ENCODE results near the gene CAMSAP1.

The CAMSAP1 gene

DNA sequence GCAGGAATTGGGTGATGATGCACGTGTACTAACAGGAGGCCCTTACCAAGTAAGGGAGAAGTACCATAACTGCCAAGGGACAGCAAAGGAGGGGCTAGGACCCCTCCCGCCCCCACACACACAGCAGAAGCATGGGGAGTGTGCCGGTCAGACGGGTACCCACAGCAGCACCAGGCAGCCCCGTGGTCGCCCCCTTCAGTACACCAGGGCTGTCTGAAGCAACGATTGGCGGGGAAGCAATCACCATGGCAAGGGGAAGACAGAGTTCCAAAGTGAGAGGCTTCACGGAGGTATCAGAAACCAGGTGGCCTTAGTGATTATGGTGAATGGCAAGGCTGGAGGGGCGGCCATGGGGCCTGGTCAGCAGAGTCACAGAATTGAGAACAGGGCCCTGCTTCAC, 72.2 kb downstream of the CAMSAP1 start:
- DNase-seq, result no peak

DNA sequence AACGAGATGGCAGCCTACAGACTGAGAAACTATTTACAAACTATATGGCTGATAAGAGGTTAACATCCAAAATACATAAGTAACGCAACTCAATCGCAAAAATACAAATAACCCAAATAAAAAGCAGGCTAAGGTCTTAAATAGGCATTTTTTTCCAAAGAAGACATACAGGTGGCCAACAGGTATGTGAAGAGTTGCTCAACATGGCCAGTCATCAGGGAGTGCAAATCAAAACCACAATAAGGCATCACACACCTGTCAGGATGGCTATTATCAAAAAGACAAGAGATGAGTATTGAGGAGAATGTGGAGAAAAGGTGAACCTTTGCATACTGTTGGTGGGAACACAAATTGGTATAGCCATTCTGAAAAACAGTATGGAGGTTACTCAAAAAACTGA, 73.5 kb downstream of the CAMSAP1 start:
- DNase-seq, result no peak

DNA sequence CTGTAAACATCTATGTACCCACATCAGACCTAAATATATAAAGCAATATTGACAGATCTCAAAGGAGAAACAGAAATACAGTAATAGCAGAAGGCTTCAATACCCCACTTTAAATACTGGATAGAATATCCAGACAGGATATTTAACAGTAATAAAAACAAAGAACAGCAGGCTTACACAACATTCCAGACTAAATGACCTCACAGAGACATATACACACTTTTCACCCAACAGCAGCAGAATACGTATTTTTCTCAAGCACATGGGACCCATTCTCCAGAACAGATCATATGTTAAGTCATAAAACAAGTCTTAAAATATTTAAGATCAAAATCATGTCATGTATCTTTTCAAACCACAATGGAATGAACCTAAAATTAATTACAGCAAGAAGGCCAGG, 76.8 kb downstream of the CAMSAP1 start:
- no peak for DNase-seq

DNA sequence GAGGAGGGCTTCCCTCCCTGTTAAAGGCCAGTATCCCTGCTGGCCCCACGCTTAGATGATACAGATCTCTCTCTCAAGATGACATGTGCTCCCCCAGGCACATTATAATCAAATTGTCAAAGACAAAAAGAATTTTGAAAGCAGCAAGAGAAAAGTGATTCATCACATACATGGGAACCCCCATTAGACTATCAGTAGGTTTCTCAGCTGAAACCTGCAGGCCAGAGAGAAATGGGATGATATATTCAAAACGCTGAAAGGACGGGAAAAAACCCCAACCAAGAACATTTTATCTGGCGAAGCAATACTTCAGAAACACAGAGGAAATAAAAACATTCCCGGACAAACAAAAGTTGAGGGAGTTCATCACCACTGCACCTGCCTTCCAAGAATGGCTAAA, 78.7 kb downstream of the CAMSAP1 start:
- no peak for DNase-seq

DNA sequence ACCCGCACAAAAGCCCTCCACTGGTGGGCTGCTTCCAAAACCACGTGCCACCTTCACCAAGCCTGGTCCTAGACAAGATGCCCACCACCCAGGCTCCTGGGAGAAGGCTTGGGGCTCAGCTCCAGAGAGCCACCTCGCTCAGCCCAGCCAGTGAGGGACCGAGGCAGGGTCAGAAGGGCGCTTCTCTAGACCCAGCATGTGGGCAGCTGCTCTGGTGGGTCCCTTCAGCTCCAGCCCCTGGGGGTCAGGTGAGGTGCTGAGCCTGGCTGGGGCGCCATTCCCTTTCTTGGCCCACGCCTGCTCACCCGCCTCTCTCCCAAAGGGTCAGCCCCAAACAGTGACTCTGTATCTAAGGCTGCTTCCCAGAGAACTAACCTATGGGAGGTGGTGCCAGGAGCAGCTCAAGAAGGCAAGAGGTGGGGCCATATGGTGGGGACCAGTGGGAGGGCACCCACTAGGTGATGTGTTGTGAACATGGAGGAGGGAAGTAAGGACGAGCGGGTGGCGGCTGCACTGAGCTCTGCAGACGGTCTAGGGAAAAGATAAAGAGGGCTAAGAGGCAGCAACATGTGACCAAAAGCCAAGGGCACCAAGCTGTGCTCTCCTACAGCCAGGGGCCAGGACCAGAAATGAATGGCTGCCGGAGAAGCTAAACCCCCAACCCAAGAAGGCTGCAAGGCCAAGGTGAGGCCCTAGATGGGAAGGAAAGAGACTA, 79.3 kb downstream of the CAMSAP1 start:
- no peak for DNase-seq

DNA sequence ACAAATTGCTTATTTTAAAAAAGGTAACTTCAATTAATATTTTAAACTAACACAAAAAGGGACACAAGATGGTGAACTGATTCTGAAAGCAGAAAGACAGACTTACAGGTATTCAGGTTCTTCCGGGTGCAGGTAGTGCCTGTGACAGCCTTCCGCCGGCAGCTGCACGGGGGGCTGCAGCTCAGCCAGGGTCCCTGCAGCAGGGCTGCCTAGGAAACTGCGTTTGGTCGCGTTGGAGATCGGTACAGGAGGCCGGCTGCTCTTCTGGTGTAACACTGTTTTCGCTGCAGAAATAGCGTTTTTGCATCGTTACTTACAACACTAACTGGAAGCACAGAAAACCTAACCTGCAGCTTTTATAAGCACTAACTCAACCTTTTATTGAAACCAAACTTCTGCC, 80.0 kb downstream of the CAMSAP1 start:
- DNase-seq, result no peak

DNA sequence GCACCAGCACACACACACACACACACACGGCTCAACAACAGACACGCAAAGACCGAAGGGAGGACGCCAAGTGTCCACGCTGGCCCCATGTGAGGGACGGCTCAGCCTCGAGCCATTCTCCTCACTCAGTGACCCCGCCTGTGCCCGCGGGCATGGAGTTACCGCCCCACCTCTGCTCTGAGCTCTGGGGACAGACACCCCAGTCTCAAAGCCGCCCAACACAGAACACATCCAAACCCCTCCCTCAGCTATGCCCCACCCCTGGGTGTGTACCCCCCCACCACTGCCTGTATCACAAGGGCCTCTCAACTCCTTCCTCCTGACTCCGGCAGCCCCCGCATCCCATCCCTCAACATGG, 81.2 kb downstream of the CAMSAP1 start:
- no peak for DNase-seq

DNA sequence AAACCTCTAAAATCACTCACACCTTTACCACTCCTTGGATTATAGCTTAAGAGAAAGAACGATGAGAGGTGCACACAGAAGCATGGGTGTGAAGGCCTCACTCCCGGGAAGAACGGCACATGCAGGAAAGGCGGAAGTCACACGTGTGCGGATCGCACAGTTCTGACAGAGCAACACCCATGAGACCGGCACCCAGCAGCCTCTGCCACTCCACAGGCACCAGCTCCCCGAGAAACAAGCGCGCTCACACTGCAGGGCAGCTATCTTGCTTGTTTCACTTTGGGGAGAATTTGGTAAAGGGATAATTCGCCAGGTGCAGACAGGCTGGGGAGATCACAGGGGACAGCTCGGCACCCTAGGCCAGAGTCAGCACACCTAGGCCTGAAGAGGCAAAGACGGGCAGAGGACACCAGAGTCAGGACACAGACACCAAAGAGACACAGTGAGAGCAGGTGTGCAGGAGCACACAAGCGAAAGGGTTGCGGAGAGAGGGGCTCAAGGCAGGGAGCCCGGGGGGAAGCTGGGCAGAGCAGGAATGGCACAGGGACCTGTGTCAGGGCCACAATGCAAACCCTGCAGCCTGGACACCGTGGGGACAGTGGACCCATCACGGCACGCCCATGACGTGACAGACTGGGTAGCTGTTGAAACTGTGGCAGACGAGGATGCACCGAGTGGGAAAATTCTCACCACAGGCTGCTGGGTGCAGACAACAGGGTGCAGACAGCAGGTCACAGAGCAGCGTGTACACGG, 81.7 kb downstream of the CAMSAP1 start:
- DNase-seq, result no peak

DNA sequence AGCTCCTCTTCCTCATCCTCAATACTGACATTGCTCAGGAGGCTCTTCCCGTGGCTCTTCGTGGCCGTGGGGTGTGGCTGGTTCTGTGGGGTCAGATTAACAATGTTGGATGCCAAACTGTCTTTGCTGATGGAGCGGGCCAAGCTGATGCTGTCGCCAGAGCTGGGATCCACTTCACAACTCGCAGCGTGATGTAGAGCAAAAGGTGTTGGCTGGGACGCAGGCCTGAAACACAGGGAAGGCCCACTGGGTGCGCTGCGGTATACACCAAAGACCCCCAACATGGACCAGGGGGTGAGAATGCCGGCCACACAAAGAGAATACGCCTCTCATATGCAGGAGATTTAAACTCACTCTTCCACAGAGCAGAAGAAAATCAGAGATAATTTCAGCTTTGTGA, 84.3 kb downstream of the CAMSAP1 start:
- no peak for DNase-seq

DNA sequence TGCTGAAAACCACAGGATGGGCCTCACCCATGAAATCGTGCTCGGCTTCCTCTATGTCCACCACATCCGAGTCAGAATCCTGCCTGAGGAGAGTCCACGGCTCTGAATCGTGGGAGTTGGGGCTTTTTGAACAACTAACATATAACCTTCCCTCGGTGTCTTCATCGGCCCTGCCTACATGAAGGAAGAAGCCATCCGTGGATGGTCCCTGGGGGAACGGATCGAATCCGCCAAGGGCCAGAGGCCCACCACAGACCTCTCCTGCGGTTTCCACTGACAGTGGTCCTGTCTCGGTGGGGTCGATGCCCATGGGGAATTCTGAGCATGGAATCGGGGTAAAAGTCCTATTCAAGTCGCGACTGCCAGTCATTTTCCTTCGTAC, 85.0 kb downstream of the CAMSAP1 start:
- no peak for DNase-seq

DNA sequence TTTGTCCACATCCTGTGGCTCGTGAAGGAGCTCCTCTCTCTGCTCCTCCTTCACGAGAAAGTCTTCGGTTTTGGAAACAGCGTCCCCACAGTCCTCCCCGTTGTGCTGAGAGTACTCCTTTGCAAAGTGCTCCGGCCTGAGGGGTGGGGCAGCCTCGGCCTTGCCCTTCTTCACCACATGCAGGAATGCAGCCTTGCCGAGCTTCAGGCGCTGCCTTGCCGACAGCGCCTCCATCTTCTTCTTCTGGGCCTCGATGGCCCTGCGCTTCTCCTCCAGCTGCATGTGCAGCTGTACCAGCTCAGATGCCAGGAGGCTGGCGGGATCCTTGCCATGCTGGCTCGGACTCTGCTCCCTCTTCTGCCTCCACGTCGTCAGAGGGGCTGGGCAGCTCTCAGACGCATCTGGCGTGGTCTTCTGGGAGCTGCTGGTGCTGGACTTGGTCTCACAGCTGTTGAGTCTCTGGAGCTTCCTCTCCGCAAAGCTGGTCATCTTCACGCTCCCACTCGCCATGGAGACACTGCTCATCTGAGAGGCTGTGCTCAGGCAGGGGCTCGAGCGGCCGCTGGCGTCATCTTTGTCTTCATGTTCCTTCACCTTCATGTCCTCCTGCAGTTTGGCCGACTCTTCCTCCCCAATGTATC, 85.5 kb downstream of the CAMSAP1 start:
- no peak for DNase-seq

DNA sequence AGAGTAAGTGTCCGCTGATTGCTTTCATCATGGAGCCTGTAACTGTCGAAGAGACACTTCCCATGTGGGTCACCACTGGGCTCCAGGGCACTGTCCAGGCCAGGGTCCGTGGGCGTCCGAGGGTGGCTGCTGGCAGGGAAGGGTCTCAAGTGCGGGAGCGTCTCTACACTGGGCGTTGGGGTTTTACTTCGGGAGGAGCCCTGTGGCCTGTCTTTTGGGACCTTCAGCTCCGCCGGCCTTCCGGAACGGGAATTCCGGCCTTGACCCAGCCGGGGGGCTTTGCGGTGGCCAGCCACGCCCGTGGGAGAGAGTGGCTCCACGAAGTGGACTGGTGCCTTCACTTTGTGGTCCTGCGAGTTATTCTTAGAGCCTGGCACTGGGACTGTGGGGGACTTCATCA, 86.2 kb downstream of the CAMSAP1 start:
- DNase-seq, result no peak

DNA sequence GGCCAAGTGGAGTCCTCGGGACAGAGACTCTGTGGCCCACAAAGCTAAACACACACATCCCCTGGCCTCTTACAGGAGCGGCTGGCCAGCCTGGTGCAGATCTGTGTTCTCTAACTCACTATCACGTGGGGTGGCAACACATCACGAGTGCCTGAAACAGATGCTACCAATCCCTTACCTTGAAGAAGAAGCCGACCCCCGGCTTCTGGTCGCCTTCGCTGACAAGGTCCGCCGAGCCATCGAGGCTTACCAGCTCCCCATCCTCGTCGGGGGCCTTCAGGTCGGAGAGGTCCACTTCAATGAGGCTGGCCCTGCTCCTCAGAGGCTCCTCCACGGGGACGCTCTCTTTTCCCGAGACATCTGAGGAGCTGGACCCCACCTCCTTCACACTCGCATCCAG, 86.7 kb downstream of the CAMSAP1 start:
- DNase-seq, result no peak

DNA sequence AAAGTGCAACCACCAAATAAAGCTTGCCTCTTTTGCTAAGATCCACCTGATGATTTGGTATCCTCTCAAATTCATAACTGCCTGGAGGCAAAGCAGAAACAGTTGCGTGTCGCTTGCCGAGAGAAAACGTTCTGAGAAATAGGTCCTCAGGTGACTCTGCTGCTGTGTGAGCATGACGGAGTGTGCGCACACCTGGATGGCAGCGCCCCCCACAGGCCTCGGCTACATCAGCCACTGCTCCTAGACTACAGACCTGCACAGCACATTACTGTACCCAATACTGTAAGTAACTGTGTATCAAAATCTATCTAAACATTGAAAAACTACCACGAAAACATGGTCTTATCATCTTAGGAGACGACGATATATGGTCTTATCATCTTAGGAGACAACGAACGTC, 87.4 kb downstream of the CAMSAP1 start:
- no peak for DNase-seq

DNA sequence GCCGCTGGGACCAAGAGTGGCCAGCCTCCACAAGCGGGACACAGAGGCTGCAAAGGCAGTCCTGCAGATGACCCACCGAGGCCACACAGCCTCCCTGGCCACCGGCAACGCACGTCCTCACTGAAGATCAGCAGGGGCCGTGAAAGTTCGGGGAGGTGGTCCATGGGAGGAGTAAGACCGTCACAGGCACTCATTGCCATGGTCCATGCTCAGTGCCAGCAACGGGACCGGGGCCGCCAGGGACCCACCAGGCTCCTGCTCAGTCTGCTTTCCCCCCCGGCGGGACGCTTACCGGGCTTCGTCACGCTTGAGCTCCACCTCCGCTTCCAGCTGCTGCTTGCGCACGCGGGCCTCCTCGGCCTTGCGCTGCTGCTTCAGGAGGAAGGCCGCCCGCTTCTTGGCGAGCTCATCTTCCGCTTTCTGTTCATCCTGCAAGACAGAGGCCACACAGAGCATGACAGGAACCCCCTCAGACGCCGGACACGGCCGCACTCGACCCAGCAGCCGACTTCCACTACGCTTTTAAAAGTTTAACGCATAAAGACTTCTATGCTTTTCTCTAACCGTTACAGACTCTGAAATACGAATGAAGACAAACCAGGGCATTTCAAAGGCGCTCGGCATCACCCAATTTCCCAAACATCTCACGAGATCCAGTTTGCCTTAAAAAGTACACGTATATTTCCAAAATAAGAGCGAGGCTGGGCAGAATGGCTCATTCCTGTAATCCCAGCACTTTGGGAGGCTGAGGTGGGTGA, 88.4 kb downstream of the CAMSAP1 start:
- DNase-seq, result no peak

DNA sequence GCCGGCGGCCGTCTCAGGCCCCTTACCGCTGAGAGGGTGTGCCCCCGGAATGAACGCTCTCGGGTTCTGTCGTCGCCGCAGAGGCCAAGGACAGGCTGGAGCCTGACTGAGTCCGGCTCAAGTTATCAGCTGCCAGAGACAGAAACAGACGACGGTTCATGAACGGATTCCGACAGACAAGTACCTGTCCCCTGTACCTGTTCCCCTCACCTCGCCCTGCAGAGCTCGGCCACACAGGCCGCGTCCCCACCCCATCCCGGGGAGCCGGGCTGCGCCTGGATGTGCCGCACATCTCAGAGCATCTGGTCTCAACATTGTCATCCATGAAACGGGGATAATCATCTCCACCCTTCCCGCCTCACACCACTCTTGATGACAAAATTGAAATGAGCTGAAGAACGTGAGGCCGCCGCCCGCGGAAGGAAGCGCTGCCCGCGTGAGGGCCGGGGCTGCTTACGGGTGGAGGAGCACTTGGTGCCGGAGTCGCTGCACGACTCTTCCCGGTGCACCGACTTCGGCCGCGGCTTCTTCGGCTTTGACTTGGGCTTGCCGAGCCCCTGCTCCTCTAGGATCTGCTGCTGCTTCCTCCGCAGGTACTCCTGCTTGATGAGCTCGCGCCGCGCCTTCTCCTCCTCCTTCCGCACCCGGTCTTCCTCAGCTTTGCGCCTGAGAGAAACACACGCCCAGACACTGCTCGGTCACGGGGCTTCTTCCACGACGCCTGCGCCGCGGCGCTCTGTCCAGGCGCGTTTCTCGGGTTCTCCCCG, 89.2 kb downstream of the CAMSAP1 start:
- DNase-seq, result no peak

DNA sequence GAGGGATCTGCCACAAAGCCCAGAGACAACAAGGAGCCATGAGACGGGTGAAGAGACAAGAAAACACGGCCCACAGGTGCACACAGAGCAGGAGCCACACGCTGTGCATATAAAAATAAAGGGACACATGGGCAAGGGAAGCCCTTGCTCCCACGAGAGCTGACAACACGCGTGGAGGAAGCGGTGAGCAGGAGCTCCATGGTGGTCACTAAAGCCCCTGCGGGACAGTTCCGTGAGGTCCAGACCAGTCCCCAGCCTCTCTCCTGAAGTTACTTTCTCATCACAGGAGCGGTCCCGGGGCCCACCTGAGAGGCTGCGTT, 90.7 kb downstream of the CAMSAP1 start:
- no peak for DNase-seq

DNA sequence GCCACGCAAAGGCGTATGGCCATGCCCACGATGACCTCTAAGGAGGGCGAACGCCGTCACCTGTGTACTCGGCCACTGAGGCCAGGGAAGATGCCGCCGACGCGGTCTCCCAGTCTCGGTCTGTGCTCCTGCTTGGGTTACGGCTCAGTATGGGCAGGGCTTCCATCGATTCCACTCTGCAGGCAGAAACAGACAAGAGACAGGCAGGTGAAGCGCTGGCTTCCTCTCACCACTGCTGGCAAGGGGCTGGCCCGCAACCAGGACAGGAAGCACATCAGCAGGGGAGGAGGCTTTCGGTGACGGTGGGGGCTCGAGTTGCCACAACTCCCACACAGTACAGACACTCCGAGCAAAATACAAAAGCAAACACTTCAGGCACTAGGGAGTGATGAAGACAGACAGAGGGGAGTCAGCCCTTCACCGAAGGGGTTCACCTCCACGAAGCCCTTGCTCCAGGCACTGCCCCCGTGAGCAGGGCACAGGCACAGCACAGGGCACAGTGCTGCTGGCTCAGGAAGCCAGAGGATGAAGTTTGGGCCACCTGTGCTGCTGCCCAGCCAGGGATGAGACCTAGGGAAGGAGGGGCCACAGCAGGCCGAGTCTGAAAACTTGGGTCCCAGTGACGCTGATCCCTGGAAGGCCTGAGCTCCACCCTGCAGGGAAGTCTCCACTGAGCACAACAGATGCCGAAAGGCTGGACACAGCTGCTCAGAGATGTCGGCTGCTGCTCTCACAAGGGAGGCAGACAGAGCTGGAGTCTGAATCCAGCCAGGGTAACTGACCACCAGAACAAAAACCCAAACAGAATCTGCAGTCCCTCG, 91.3 kb downstream of the CAMSAP1 start:
- DNase-seq, result peak; percentile 35

DNA sequence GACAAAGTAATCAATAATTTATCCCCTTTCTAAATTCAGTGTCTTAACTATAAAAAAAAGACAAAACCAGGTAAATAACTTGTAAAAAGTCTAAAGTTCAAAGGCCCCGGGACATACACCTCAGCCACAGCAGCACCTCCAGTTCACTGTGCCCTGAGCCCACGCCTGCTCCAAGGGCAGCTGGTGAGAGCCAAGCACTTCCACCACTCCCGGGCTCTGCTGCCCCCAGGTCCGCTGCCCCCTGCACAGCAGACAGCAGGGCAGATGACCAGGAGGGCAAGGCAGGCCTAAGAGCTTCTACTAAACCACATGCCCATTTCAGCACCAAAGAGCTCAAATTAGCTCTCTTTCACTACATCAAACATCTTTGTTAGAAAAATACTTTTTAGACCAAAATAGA, 91.9 kb downstream of the CAMSAP1 start:
- DNase-seq, result no peak

DNA sequence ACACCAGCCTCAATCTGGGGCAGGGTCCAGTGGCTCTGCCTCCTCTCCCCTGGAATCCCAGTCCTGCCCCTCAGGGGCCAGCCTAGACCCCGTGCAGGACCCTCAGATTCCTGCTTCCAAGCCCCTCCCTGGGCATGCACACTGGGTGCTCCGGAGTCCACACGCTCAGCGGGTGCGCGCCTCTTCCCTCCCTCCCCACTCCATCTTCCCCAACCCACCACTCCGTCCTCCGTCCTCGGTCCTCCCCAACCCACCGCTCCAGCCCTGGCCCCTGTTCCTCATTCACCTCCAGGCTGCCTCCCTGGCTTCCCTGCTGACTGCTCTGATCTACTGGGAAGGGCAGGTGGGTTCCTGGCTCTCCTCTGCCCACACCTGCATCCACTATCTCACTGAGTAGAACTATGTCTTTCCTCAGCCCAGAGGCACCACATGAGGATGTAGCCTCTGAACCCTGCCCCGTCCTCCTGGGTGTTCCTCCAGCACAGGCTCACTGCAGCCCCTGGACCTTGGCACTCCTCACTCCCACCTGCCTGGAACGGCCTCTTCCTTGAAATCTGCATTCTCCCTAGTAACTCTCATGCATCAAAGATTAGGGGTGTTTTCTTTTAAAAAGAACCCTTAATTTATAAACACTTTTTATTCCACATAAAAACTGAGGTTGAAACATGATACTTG, 92.8 kb downstream of the CAMSAP1 start:
- no peak for DNase-seq

DNA sequence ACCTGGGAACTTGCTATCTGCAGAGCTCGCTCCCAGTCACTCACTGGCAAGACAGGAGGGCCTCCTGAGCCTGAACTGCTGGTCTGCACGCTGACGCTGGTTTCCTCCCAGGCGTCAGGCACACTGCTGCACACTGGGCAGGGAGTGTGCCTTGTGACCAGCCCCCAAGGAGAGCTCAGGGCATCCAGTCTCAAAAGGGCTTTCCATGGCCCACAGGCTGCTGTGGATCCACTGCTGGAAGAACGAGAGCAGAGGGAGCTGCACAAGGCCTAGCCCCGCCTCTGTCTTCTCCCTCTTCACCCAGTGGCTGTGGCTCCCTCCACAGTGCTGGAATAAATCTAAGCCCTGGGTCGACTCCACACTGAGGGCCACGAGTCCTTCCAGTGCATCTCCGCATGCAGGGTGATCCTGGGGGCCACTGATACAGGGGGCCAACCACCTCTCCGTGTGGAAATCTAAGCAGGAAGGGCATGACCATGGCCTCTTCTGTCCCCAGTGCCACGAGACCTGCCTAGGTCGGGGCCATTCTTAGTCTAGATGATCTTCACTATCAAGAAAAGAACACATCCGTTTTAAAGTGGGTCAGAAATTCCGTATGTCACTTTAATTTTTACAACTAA, 93.6 kb downstream of the CAMSAP1 start:
- DNase-seq, result no peak

All from right kidney (tissue), 1 donor.